Heart left ventricle (tissue), 13 donors: ENCODE results near the gene TIAM2.

Experiments used
- CTCF ChIP-seq, 12 donors: fragments of 200-600 bp; sonication (generic) in 4 of 12; IDR thresholded peaks; one replicate each; pipeline versions ENCODE4 v1.5.0 to v1.8.0; 2018 to 2022; ENCODE audit warnings: antibody characterized with exemption in 12 of 12, mild to moderate bottlenecking in 5 of 12
- POLR2A ChIP-seq, 2 donors: fragments of 450-650 bp; IDR thresholded peaks; one replicate each; pipeline ENCODE4 v1.6.1; 2017; ENCODE audit warnings: antibody characterized with exemption in 2 of 2, mild to moderate bottlenecking in 2 of 2, moderate library complexity in 2 of 2
- donor health status: ischemic (EF 13 %, LVEDD 7.1; RV severe dilation, severe dysfunction).
- donor health status: DM: no; HTN: yes; CAD: no.
- donor health status: DM: no; HTN: no; CAD: no.
- donor health status: ischemic (EF 25% LVEDD 6.9; RV normal size, moderate dysfunction).
- donor health status: ischemic (EF 25% LVEDD 5.7; RV mildly dilated, moderate dysfunction).
- donor health status: ischemic (EF 35%, LVEDD 5.7; RV mildly dilated, moderate dysfunction).
- donor health status: nonischemic (EF 11% LVEDD 7.7; RV severe dilation, severe dysfunction).
- donor health status: DM: yes; HTN: yes; CAD: no.
- donor health status: PGD.
- donor health status: ischemic (EF 29% LVEDD 5.4; RV normal size, mild dysfunction).
- donor health status: nonischemic (EF 23%, LVEDD 6.1; RV moderate dilation, normal function).

DNA sequence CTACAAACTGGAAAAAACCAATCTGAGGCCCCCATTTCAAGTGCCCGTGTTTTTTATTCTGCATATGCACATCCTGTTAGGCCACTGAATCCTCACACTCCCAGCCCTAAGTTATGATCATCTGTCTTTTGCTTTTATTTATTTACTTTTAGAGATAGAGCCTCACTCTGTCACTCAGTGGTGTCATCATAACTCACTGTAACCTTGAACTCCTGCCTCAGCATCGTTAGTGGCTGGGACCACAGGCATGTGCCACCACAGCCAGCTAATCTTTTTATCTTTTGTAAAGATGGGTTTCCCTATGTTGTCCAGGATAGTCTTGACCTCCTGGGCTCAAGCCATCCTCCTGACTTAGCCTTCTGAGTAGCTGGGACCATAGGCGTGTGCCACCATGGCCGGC lies 239.1 kb downstream of the TIAM2 start:
- TF ChIP-seq CTCF (IDR thresholded peaks at IDR 0.05) (no peak), POLR2A (IDR thresholded peaks at IDR 0.05) (no peak)
